Esophagus squamous epithelium (tissue), 5 donors: ENCODE measurements around the gene ADGRD1. TPM values are rescaled to one million over a fixed set of nuclear protein-coding genes. Genes with fewer than 3 reads are reported as not detected.
A peak's percentile ranks its signal among the peaks of the same experiment; 100 is the strongest.

ENCODE experiments used
- DNase-seq: peaks from one replicate; lab custom pipeline; 2025; lab: John Stamatoyannopoulos, UW
- H3K27ac ChIP-seq, 4 donors: fragments of 200-600 bp; sonication (generic); one replicate each; pipeline ENCODE4 v1.5.1; 2016 to 2019; ENCODE audit warnings: mild to moderate bottlenecking in 1 of 4
- H3K27me3 ChIP-seq, 4 donors: fragments of 200-600 bp; sonication (generic); 1 replicate in 3 of 4; 2 replicates in 1 of 4; pipeline versions ENCODE4 v1.5.1 to v1.6.0; 2017 to 2021; ENCODE audit warnings: antibody characterized with exemption in 1 of 4
- H3K36me3 ChIP-seq, 3 donors: fragments of 200-600 bp; sonication (generic); one replicate each; pipeline ENCODE4 v1.5.1; 2016 to 2019
- H3K4me1 ChIP-seq, 3 donors: fragments of 200-600 bp; sonication (generic); one replicate each; pipeline ENCODE4 v1.5.1; 2017 to 2019
- H3K4me3 ChIP-seq, 4 donors: fragments of 200-600 bp; sonication (generic); 1 replicate in 3 of 4; 2 replicates in 1 of 4; pipeline ENCODE4 v1.5.1; 2016 to 2019; ENCODE audit warnings: mild to moderate bottlenecking in 2 of 4, moderate library complexity in 1 of 4
- H3K9me3 ChIP-seq, 3 donors: fragments of 200-600 bp; sonication (generic); one replicate each; pipeline ENCODE4 v1.5.1; 2016 to 2019
- POLR2A ChIP-seq, 4 donors: fragments of 450-650 bp; IDR thresholded peaks; one replicate each; pipeline ENCODE4 v1.6.1; 2017; ENCODE audit warnings: antibody characterized with exemption in 4 of 4, mild to moderate bottlenecking in 4 of 4, moderate library complexity in 3 of 4
- WGBS, 2 donors: methylation state at CpG; one replicate each; pipeline ENCODE4 v1.1.5; 2018; 5-methylcytosine and 5-hydroxymethylcytosine counted together
- intact Hi-C: fragments of 100-400 bp; cut with DNase I; formaldehyde crosslinking; loops from one replicate; pipeline ENCODE4 v1.15.0; 2022
- total RNA-seq, 4 donors: library from RNA; depleted of rRNA; stranded (reverse); fragments of >200 nt; gene quantifications; one replicate each; pipeline ENCODE4 v1.1.0, GENCODE V29; 2016
- TF ChIP-seq, protein P1 (sequence below), 6 experiments: fragments of 450-650 bp in 4 of 6; fragments of 200-600 bp in 2 of 6; sonication (generic) in 2 of 6; IDR thresholded peaks; one replicate each; pipeline ENCODE4 v1.5.1; 2016 to 2019; ENCODE audit warnings: antibody characterized with exemption in 6 of 6, mild to moderate bottlenecking in 4 of 6, moderate library complexity in 4 of 6
- donor health status: DM: yes; HTN: yes; CAD: no.

Gene ADGRD1
- total RNA-seq, 4 donors from 2014 or later: 2.2 to 28.2 (median 8.8) TPM

DNA sequence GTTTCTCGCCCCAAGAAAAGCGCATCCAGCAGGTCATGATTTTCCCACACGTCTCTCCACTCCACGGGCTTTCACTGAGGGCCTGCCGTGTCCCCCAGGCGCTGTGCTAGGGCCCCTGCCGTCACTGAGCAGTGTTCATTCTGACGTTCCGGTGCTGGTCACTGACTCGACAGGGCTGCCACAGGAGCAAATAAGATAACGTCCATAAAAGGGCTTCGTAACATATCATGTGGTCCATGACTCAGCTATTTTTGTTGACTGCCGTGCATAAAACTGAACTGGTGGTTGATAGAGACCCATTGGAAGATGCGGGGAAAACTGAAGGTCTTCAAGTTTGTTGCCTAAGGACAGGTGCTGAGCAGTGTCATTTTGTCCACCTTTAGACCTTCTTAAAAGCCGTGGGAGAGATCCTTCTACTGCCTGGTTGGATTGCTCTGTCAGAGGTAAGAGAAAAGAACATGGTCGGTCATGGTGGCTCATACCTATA, 46.3 kb downstream of the ADGRD1 start:
- DNase-seq: no peak
- WGBS, 2 donors: 82 to 89% methylated on average over 13 to 16 of the region's 16 CpGs
- intact Hi-C loops: no loop called here
- Histone ChIP-seq H3K27ac (no peak overlapping the region), H3K9me3 (no peaks in the 10 kb centered on the region), H3K4me3 (no peak overlapping the region), H3K4me1 (no peaks in the 10 kb centered on the region), H3K27me3 (no peaks in the 10 kb centered on the region), H3K36me3 (no peaks in the 10 kb centered on the region)
- TF ChIP-seq POLR2A (IDR thresholded peaks at IDR 0.05): no peak
- TF ChIP-seq, protein P1, sequence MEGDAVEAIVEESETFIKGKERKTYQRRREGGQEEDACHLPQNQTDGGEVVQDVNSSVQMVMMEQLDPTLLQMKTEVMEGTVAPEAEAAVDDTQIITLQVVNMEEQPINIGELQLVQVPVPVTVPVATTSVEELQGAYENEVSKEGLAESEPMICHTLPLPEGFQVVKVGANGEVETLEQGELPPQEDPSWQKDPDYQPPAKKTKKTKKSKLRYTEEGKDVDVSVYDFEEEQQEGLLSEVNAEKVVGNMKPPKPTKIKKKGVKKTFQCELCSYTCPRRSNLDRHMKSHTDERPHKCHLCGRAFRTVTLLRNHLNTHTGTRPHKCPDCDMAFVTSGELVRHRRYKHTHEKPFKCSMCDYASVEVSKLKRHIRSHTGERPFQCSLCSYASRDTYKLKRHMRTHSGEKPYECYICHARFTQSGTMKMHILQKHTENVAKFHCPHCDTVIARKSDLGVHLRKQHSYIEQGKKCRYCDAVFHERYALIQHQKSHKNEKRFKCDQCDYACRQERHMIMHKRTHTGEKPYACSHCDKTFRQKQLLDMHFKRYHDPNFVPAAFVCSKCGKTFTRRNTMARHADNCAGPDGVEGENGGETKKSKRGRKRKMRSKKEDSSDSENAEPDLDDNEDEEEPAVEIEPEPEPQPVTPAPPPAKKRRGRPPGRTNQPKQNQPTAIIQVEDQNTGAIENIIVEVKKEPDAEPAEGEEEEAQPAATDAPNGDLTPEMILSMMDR (IDR thresholded peaks at IDR 0.05): no peak

DNA sequence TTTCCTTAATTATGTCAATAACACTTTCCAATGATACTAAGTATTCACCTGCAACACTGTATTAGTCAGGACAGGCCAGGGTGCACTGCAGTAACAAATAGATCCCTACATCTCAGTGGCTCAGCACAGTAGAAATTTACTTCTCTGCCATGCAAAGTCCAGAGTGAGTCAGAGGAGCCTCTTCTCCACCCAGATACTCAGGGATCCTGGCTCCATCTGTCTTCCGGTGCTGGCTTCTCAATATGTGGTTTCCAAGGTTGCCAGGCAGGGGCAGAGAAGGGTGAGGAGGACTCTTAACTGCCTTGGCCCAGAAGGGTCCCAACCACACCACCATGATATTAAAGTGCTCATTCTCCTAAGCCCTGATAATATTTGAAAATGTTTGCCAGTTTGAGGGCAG, 47.8 kb downstream of the ADGRD1 start:
- Histone ChIP-seq H3K9me3 (no peaks in the 10 kb centered on the region), H3K36me3 (no peaks in the 10 kb centered on the region), H3K27me3 (peaks cover 0 to 14% (median 0%) of the 10 kb centered on the region in 4 donors), H3K4me3 (no peak overlapping the region), H3K27ac (no peak overlapping the region), H3K4me1 (peaks cover 0 to under 1% (median 0%) of the 10 kb centered on the region in 3 donors)
- no peak for DNase-seq
- 88 to 100% methylated on average over 1 of the region's 1 CpG for WGBS, 2 donors
- intact Hi-C loops: no loop called here
- TF ChIP-seq, protein P1 (IDR thresholded peaks at IDR 0.05): no peak
- TF ChIP-seq POLR2A (IDR thresholded peaks at IDR 0.05): no peak

DNA sequence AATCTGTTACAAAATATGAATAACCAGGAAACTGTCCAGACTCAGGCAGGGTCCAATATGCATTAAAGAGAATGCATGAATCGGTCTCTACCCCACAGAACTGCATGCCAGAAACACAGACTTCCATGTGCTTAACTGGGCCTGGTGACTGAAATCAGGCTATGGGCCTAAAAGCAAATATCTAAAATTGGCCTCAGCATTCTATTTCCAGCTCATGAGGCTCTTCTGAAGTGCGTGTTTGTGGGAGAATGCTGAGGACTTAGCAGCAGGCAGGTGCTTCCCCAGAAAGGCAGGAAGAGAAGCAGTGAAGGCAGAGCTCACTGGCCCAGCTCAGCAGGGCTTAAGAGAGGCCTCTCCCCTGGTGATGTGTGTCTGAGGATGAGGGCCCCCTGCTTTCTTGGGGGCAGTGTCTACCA, 48.5 kb downstream of the ADGRD1 start:
- 30 to 63% methylated on average over 2 of the region's 2 CpGs for WGBS, 2 donors
- no peaks in the 10 kb centered on the region for H3K9me3 ChIP-seq
- TF ChIP-seq POLR2A (IDR thresholded peaks at IDR 0.05): no peak
- TF ChIP-seq, protein P1 (IDR thresholded peaks at IDR 0.05): no peak
- intact Hi-C loops: no loop called here
- peak overlapping the region in 2 of 4 donors; percentile 3 to 21 for H3K27ac ChIP-seq
- peaks cover 0 to 14% (median 0%) of the 10 kb centered on the region in 4 donors for H3K27me3 ChIP-seq
- peaks cover 0 to 8% (median 0%) of the 10 kb centered on the region in 3 donors for H3K4me1 ChIP-seq
- H3K36me3 ChIP-seq: no peaks in the 10 kb centered on the region
- DNase-seq: no peak
- H3K4me3 ChIP-seq: no peak overlapping the region

DNA sequence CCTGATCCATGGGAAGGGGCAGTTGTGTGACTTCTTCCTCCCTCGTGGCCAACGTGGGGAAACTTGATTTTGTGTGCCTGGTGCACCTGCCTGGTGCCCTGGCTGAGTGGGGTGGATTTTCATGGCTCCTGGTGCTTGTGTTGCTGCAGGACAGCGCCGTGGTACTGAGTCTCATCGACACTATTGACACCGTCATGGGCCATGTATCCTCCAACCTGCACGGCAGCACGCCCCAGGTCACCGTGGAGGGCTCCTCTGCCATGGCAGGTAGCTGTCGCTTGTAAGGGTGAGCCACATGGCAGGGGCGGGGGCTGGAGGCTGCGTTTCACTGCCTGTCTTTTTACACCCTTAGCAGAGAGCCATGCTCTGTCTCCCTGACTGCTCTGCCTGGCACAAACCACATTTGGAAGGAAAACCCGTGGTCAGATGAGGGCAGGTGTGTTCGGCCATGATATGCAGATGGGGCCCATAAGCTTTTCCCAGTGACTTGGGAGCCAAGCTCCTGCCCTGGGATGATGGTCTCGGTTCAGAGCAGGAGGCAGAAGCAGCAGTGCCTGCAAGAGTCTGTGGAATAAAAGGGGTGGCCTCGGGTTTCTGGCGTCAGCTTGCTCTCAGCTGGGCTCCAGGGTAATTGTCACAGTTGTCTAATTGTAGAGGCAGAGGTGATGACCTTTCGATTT, 49.5 kb downstream of the ADGRD1 start:
- intact Hi-C loops: no loop called here
- peaks cover 0 to 12% (median 0%) of the 10 kb centered on the region in 3 donors for H3K4me1 ChIP-seq
- WGBS, 2 donors: 52% methylated on average over 4 of the region's 18 CpGs; no CpG with 5 or more reads in 1 of the 2 donors
- no peak for DNase-seq
- H3K4me3 ChIP-seq: no peak overlapping the region
- H3K27ac ChIP-seq: no peak overlapping the region
- peaks cover 0 to 14% (median 0%) of the 10 kb centered on the region in 4 donors for H3K27me3 ChIP-seq
- no peaks in the 10 kb centered on the region for H3K36me3 ChIP-seq
- H3K9me3 ChIP-seq: no peaks in the 10 kb centered on the region
- TF ChIP-seq POLR2A (IDR thresholded peaks at IDR 0.05): no peak
- TF ChIP-seq, protein P1 (IDR thresholded peaks at IDR 0.05): no peak

DNA sequence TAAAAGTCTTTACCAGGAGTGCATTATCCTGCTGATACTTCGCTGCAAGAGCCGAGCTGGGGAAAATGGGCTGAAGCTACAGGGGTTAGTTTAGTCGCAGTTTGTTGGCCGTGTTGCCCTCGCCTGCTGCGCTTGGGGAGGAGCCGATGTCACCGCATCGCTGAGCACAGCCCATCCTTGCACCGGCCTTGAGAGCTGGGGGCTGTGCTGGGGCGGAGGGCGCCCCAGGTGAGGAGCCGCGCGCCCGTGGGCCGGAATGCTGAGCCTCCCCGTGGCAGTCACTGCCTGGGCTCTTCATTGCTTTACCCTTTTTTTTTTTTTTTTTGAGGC, 50.0 kb downstream of the ADGRD1 start:
- intact Hi-C loops: no loop called here
- Histone ChIP-seq H3K27ac (no peak overlapping the region), H3K4me1 (peaks cover 0 to 12% (median 0%) of the 10 kb centered on the region in 3 donors), H3K36me3 (no peaks in the 10 kb centered on the region), H3K9me3 (no peaks in the 10 kb centered on the region), H3K4me3 (no peak overlapping the region), H3K27me3 (peaks cover 0 to 14% (median 0%) of the 10 kb centered on the region in 4 donors)
- TF ChIP-seq, protein P1 (IDR thresholded peaks at IDR 0.05): no peak
- TF ChIP-seq POLR2A (IDR thresholded peaks at IDR 0.05): no peak
- no peak for DNase-seq
- WGBS, 2 donors: 70 to 77% methylated on average over 8 to 18 of the region's 18 CpGs
